ENCODE results near the gene SLC5A6. TPM values are rescaled to one million over a fixed set of nuclear protein-coding genes. Genes with fewer than 3 reads are reported as not detected.

The SLC5A6 gene
- total RNA-seq, 1 experiment from 2014 or later: 122 TPM

DNA sequence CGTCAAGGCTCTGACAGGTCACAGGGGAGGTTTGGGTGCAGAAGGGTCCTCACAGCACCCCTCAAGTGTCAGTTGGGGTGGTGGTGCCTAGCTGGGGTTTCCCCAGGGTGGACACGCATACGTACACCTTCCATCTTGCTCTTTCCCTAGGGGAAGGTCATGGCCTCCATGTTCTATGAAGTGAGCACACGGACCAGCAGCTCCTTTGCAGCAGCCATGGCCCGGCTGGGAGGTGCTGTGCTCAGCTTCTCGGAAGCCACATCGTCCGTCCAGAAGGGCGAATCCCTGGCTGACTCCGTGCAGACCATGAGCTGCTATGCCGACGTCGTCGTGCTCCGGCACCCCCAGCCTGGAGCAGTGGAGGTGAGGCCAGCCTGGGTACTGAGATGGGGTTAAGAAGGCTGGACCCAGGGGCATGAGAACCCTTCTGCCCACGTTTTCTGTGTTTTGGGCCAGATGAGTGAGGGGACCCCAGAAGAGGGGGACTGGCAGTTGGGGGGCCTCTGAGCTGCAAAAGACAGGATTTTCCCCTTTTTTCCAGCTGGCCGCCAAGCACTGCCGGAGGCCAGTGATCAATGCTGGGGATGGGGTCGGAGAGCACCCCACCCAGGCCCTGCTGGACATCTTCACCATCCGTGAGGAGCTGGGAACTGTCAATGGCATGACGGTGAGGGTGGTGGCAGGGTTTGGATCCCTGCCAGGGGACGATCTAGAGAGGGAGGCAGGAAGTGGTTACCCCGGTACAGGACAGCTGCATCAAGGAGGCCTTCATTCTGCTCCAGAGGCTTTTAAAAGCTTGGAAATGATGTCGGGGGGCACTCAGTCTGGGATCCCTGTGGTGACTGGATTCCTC is 29.9 kb upstream of the SLC5A6 start:
- Mint-ChIP-seq H3K27ac (no peak overlapping the region), H3K9me3 (no peaks in the 10 kb centered on the region), H3K36me3 (ENCODE audit: insufficient read depth in 1 of 3, low read depth in 3 of 3) (peaks cover 44 to 82% (median 74%) of the 10 kb centered on the region in 3 experiments), H3K4me3 (no peak overlapping the region), H3K27me3 (ENCODE audit: low read depth) (no peaks in the 10 kb centered on the region), H3K4me1 (no peaks in the 10 kb centered on the region)
- no peak overlapping the region for H3K23ac ChIP-seq (ENCODE audit: insufficient read length, low read depth, low read length)
- H2BK12ac ChIP-seq (ENCODE audit: insufficient read length, low read depth, low read length): no peak overlapping the region
- TF ChIP-seq, protein P1, sequence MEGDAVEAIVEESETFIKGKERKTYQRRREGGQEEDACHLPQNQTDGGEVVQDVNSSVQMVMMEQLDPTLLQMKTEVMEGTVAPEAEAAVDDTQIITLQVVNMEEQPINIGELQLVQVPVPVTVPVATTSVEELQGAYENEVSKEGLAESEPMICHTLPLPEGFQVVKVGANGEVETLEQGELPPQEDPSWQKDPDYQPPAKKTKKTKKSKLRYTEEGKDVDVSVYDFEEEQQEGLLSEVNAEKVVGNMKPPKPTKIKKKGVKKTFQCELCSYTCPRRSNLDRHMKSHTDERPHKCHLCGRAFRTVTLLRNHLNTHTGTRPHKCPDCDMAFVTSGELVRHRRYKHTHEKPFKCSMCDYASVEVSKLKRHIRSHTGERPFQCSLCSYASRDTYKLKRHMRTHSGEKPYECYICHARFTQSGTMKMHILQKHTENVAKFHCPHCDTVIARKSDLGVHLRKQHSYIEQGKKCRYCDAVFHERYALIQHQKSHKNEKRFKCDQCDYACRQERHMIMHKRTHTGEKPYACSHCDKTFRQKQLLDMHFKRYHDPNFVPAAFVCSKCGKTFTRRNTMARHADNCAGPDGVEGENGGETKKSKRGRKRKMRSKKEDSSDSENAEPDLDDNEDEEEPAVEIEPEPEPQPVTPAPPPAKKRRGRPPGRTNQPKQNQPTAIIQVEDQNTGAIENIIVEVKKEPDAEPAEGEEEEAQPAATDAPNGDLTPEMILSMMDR (conservative IDR thresholded peaks at IDR 0.05): no peak
- H3K4ac ChIP-seq (ENCODE audit: low read depth, low read length): no peak overlapping the region
- H3K9me3 ChIP-seq (ENCODE audit: control insufficient read depth, low read depth, low read length): no peaks in the 10 kb centered on the region
- H2AK5ac ChIP-seq (ENCODE audit: insufficient read length, low read length): no peak overlapping the region
- no peak for DNase-seq
- no peak overlapping the region for H2BK15ac ChIP-seq (ENCODE audit: low read depth, low read length)
- H4K5ac ChIP-seq (ENCODE audit: insufficient read length, low read depth, low read length): no peak overlapping the region
- no peaks in the 10 kb centered on the region for H3K4me1 ChIP-seq (ENCODE audit: insufficient read depth, low read length)
- H3K23me2 ChIP-seq (ENCODE audit: insufficient read length, low read depth, low read length, poor library complexity, severe bottlenecking): no peaks in the 10 kb centered on the region
- no peak overlapping the region for H4K8ac ChIP-seq (replicated peaks; ENCODE audit: insufficient read length, low read depth, low read length)
- H2BK120ac ChIP-seq (ENCODE audit: low read depth, low read length, poor library complexity, severe bottlenecking): no peak overlapping the region
- no peaks in the 10 kb centered on the region for H3K79me1 ChIP-seq (ENCODE audit: insufficient read depth, low read depth, low read length, poor library complexity, severe bottlenecking)
- no peak overlapping the region for H3K27ac ChIP-seq (ENCODE audit: insufficient read length, low read depth, low read length)
- H3K14ac ChIP-seq (ENCODE audit: insufficient read depth, low read length): no peak overlapping the region
- no peak overlapping the region for H2AFZ ChIP-seq (ENCODE audit: low read length)
- no peak overlapping the region for H2BK5ac ChIP-seq (ENCODE audit: insufficient read length, low read length)
- no peak overlapping the region for H4K91ac ChIP-seq (ENCODE audit: insufficient read length, low read depth, low read length)
- H3K18ac ChIP-seq (ENCODE audit: insufficient read length, low read depth, low read length): no peak overlapping the region
- no peaks in the 10 kb centered on the region for H3K79me2 ChIP-seq (ENCODE audit: insufficient read depth, low read length)
- no peaks in the 10 kb centered on the region for H3K27me3 ChIP-seq (ENCODE audit: insufficient read depth, low read length)
- H3K9ac ChIP-seq (ENCODE audit: extremely low read depth, insufficient read length, low read length): no peak overlapping the region
- no peak overlapping the region for H3K56ac ChIP-seq (ENCODE audit: insufficient read length, low read depth, low read length)
- H3T11ph ChIP-seq (ENCODE audit: low read length): no peak overlapping the region
- no peaks in the 10 kb centered on the region for H4K20me1 ChIP-seq (ENCODE audit: control insufficient read depth, insufficient read depth, insufficient read length)
- WGBS (ENCODE audit: extremely low coverage, insufficient read length, low lambda C conversion rate): no CpG with 5 or more reads among the region's 24 CpGs
- H3K4me2 ChIP-seq (ENCODE audit: insufficient read depth, insufficient read length, low read length): no peak overlapping the region
- no peak overlapping the region for H2BK20ac ChIP-seq (ENCODE audit: low read depth, low read length, poor library complexity, severe bottlenecking)
